Activated naive CD8-positive, alpha-beta T cell treated with anti-CD3 and anti-CD28 coated beads, Interleukin-2, amount 50 U/mL, for 16 hours (primary cell): ENCODE data around the gene CRY2.
"Not testable (repeated sequence)": the region's sequence is repeated elsewhere in the genome, so short reads cannot be mapped to it uniquely, and the experiment has no call there.

Experiments used
- DNase-seq: peaks from one replicate; pipeline ENCODE4 v3.0.0-alpha.2; 2020; ENCODE audit warnings: low read depth, low spot score

Gene CRY2

DNA sequence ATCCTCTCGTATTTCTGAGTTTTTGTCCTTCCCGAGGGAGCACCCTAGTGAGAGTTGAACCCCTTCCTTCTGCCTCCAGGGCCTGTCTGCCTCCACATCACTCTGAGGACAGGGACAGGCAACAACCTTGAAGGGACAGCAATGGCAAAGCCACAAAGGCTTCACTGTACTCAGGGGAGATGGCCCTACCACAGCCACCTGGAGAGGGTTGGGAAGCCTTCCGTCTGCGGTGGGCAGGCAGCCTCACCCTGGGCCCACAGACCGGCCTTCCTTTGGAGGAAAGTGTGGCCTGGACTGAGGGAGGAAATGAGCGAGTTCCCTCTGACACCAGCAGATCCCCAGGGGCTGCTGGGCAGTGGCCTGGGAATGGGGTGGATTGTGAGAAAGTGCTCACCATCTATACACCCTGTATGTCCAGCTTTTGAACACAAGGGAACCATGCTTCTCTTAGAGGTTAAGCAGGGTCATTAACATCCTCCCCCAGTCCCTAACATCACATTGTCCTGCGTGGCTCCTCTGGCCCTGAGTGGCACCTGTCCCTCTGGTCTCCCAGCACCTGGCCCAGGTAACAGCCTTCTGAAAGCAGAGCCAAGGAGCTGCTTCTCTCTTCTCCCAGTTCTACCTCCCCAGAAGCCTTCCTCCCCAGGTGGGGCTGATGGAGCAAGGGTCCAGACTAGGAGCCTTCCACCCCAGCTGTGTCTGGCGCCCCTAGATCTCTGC, 35.5 kb upstream of the CRY2 start:
- no peak for DNase-seq

DNA sequence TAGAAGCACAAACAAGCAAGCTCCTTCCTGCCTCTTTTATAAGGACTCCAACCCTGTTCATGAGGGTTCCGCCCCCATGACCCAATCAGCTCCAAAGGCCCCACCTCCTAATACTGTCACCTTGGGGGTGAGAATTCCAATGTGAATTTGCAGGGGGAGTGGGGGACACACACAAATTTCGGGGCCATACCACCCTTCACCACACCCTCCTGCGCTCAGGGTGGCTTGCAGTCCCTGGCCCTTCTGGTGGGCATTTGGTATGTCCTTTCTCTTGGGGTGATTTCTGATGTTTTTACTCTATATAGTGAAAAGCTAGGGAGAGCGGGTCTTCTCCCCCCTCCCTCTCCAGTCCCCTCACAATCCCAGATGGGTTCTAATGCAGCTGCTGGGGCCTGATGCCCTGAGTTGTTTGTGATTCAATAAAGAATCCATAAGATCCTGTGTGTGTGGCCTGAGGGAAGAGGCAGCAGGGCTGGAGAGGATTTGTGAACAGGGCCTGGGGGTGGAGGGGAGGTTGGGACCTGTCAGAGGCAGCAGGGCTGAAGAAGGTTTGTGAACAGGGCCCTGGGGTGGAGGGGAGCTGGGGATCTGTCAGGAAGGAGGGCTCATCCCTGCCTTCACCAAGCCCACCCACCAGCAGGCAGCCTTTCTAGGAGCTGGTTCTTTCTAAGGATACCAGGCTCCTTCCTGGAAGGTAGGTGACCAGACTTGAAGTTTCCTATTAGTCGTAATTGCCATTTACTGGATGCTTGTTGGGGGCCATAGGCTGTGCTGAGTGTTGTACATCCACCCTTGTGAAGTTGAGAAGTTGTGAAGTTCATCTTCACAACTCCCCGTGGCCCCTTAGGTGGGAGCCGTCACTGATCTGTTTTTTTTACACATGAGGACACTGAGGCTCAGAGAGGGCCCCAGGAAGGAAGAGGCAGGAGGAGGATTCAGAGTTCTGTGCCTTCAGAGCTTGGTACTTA, 34.4 kb upstream of the CRY2 start:
- no peak for DNase-seq

DNA sequence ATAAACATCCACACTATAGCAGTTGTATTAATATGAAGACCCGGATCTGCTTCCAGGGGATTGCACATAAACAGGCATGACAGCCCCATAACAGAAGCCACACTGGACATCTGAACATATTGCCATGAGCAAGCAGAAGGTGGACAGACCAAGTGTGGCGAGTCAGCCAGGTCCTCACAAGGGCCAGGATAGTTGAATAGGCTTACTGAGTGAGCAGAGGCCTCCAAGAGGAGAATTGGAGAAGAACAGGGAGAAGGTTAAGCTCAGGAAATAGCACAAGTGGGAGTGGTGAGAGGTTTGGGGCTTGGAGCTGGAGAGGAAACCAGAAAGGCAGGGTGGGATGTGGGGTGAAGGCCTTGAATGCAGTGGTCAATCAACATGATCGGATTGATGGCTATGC, 31.5 kb upstream of the CRY2 start:
- DNase-seq = no peak

DNA sequence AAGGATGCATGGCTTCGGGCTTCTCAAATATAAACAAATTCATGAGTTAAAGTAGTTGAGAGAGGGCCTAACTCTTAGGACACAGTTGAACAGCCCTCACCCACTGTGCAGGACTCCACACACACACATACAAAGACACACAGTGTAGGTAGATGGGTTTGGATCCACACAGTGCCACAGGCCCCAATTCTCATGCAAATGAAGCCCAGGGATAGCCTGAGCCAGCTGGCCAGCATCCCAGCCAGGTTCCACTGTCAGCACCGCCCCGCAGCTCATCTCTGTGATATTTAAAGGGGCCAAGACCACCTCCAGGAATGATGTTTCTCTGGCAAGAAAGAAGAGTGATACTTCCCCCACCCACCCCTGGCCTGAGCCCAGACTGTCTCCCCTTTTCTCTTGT, 30.7 kb upstream of the CRY2 start:
- DNase-seq = no peak

DNA sequence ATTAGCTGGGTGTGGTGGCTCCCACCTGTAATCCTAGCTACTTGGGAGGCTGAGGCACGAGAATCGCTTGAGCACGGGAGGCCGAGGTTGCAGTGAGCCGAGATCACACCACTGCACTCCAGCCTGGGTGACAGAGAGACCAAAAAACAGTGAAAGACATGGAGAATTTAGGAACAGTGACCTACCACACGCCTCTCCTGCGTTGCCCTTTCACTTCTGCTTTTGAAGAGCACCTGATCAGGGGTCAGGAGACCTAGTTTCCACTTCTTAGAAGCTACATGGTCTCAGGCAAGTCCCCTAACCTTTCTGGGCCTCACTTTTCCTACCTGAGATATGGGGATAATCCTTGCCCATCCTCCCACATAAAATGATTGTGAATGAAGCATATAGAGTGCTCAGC, 30.1 kb upstream of the CRY2 start:
- DNase-seq = no peak

DNA sequence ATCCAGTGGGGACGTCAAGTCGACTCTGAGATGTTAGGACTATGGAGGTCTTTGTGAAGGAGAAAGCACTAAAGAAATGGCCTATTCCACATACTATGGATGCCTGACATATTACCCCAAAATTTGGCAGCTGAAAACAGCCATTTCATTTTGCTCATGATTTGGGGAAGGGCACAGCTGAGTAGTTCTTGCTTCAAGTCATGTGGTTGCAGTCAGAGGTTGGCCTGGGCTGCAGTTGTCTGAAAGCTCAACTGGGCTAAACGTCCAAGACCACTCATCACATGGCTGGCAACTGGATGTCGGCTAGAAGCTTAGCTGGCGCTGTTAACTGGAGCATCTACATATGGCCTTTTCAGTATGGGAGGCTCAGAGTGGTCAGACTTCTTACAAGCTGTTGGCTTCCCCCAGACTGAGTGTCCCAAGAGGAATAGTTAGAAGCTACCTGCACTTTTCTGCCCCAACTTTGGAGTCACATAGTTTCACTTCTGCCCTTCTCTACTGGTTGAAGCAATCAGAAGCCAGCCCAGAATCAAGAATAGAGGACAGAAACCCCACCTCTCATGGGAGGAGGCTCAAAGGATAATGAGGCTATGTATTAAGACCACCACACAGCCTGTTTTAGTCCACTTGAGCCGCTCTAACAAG, 28.2 kb upstream of the CRY2 start:
- DNase-seq = no peak

DNA sequence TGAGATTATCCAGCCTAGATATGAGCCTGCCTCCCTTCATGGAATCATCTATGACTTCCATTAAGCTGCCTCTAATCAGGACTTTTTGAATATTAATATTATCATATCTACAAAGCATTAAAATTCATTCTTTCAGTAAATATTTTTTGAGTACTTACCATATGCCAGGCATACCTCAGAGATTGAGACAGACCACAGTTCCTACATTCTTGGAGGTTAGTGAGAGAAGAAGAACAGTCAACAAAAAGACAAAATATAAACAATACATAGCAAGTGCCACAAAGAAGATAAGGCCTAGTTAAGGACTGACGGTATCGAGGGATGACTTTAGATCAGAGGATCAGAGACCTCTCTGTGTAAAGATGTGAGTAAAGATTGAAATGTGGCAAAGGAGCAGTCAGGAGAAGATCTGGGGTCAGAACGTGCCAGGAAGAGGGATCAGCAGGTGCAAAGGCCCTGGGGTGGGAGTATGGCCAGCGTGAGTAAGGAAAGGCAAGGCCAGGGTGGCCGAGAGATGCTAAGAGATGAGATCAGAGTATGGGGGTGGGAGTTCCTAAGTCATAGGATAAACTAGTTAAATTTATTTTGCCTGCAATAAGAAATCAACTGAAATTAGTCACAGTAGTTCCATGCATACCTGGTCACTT, 26.9 kb upstream of the CRY2 start:
- DNase-seq = no peak

DNA sequence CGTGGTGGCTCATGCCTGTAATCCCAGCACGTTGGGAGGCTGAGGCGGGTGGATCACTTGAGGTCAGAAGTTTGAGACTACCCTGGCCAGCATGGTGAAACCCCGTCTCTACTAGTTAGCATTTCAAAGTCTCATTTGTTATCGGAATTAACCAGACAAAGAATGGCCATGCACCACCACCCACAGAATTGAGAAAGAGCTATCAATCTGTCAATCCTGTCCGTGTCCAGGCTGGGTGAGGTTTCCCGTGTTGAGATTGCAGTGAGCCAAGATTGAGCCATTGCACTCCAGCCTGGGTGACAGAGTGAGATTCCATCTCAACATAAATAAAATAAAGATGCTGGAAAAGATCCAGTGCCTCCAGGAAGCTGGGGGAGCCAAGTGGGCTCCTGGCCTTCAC, 20.8 kb upstream of the CRY2 start:
- DNase-seq = not testable (repeated sequence)

DNA sequence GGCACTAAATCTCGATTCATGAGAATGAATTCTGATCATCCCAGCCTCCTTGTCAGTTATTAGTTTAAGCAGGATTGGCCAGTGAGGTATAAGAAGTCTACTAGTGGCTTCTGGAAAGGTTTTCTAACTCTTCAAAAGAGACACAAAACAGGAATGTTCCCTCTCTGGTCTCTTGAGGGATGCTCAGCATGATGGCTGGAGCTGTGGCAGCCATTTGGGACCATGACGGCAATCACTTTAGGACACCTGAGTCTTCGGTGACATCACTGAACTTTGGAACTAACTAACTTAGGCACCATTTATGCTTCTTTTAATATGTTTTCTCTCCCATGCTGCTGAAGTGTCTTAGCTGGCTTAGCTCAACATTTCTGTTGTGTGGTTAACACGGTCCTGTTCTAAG, 20.2 kb upstream of the CRY2 start:
- no peak for DNase-seq

DNA sequence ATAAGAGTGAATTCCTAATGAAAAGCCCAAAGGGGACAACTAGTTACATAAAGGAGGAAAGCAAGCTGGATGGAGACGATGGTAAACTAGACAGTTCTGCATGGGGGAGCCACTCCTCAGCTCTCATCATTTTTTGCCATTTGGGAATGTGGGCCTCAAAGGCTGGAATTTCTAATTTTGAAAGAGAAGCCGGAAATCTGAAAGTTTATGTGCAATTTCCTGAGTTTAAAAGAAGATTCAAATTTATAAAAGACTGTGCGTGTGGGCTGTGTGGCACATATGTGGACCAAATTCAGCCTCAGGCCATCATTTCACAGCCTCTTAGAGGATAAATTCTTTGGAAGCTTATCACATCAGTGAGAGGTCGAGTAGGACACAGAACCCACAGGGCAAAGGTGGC, 18.3 kb upstream of the CRY2 start:
- DNase-seq = no peak

DNA sequence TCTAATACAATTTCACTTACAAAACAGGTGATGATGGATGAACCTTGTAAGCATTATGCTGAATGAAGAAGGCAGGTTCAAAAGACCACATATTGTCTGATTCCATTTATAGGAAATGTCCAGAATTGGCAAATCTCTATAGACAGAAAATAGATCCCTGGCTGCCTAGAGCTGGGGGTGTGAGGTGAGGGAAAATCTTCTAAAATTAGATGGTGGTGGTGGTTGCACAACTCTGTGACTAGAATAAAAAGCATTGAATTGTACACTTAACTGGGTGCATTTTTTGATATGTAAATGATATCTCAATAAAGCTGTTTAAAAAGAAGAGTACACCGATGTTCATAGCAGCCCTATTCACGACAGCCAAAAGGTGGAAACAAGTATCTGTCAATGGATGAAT, 16.7 kb upstream of the CRY2 start:
- DNase-seq = no peak

DNA sequence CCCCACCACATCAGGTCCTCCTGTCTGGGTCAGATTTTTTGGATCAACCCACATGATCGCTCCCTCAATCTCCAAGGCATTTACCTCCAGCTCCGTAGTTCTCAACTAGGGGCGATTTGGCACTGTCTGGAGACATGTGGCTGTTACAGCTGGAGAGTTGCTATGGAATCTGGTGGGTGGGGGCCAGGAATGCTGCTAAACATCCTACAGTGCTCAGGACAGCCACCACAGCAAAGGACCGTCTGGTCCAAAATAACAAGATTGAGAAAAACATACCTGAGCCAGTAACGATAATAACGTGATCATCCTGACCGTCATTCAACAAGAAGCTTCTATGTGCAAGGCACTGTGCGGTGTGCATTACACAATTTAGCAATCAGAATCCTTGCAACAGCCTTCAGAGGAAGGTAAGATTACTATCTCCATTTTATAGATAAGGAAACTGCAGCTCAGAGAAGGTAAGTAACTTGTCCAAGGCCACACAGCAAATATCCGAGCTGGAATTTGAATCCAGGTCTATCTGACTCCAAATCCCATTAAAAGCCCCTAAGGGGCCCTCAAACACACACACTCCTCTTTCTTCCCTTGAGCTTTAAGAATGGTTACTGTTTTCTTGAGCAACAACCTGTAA, 14.3 kb upstream of the CRY2 start:
- DNase-seq = no peak

DNA sequence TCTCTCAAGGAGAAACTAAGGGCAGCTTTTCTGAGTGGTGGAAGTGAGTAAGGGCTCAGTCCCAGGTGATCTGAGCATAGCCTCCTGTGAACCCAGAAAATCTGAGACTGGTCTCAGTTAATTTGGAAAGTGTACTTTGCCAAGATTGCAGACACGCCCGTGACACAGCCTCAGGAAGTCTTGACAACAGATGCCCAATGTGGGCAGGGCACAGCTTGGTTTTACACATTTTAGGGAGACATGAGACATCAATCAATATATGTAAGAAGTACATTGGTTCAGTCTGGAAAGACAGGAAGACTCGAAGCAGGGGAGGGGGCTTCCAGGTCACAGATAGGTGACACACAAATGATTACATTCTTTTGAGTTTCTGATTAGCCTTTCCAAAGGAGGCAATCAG, 13.5 kb upstream of the CRY2 start:
- DNase-seq = no peak

DNA sequence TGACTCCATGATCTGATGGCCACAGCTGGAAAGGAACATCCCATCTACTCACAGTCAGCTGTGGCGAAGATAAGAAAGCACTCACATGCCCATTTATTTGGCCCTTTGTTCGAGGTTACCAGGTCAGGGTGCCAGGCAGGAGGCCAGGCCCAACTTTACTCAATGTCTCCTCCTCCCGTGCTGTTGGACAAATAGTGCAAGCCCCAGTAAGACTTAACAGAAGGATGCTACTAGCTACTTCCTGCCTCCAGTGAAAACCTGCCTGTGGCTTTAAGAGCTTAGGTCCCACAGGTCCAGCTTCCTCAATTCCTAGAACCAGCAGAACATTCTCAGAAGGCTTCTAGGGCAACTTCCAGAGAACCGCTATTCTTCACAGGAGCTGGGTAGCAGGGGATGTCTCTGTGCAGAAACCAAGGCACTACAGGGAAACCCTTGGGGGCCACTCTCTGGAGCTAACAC, 12.9 kb upstream of the CRY2 start:
- DNase-seq = no peak

DNA sequence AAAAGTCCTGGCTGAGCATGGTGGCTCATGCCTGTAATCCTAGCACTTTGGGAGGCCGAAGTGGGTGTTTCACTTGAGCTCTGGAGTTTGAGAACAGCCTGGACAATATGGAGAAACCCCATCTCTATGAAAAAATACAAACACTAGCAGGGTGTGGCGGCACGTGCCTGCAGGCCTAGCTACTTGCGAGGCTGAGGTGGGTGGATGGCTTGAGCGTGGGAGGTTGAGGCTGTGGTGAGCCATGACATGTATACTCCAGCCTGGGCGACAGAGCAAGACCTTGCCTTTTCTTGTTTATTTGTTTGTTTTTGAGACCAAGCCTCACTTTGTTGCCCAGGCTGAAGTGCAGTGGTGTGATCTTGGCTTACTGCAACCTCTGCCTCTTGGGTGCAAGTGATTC, 8.1 kb upstream of the CRY2 start:
- no peak for DNase-seq

DNA sequence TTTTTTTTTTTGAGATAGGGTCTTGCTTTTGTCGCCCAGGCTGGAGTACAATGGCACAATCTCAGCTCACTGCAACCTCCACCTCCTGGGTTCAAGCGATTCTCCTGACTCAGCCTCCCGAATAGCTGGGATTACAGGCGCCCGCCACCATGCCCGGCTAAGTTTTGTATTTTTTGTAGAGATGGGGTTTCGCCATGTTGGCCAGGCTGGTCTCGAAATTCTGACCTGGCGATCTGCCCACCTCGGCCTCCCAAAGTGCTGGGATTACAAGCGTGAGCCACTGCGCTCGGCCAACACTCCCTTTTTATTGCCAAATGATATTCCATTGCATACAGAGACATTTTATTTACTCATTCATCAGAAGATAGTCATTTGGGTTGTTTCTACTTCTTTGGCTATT, 7.0 kb upstream of the CRY2 start:
- not testable (repeated sequence) for DNase-seq

DNA sequence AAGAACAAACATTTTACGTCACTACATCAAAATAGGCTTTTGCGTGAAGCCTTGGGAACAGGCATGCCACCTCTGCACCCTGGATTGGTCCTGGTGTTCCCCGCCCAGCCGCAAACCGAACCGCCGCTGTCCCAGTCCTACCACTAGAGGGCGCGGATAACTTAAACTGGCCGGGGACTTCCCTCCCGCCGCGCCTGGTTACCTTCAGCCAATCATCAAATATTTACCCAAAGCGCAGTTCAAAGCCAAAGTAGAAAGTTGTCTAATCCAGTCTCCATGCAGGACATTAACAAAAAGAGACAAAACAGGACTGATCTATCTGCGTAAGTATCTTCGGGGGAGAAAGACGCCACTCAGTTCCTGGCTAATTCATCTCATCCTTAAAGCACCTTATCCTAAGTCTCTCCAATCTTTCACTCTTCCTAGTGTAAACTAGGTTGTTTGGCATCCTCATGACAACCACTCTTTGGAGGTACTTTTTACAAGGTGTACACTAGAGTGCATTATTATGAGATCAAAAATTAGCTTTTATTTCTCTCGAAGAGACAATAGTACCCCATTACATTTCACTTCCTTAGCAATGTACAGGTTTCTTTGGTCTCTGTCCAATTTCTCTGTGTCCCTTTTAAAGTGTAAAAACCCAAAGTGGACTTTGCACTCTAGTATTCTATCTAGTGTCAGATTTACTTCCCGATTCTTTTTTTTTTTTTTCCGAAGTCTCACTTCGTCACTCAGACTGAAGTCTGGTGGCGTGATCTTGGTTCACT, 3.9 kb upstream of the CRY2 start:
- DNase-seq = peak; percentile 75

DNA sequence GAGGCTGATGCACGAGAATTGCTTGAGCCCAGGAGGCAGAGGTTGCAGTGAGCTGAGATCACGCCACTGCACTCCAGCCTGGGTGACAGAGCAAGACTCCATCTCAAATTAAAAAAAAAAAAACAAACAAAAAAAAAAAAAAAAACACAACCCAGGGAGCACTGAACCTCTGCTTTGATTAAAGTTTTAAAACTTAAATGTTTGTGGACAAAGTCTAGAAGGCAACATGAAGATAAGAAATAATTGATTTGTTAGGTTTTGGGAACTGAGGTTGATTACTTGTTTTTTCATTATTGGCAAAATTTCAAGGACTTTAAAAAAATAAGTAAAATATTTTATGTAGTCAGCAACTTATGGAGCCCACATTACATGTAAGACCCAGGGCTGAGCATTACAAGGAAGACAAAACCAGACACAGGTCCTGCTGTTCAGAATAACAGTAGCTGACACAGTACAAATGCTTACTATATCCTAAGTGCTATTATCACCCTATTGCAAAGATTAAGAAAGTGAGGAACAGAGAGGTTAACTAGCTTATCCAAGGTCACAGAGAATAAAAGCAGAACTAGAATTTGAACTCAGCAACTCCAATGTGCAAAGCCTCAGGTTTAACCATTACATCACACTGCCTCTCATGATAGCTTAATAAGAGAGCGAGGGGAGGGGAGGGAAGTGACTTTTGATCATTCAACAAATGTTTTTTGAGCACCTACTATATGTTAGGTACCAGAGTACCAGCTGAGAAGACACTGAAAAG, 2.3 kb upstream of the CRY2 start:
- DNase-seq = no peak

DNA sequence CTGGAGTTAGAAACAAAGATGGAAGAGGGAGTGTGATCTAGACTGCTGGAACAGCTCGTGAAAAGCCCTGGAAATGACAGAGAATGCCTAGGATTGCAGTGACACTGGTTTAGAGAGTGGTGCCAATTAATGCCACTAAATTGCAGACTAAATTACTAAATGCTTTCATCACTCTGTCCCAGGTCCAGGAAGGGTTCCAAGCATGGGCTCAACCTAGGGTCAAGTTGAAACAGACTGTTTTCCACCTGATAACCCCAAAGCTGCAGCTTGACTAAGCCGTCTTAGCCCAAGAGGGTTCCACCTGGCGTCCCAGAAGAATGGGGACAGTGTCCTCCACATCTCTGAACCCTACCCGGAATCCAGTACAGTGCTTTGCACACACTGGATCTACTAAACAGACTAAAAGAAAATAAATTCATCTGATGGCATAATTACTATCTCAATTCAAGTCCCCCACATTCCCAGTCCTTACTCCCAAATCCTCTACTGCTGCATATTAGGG, 1.1 kb upstream of the CRY2 start:
- DNase-seq = no peak

DNA sequence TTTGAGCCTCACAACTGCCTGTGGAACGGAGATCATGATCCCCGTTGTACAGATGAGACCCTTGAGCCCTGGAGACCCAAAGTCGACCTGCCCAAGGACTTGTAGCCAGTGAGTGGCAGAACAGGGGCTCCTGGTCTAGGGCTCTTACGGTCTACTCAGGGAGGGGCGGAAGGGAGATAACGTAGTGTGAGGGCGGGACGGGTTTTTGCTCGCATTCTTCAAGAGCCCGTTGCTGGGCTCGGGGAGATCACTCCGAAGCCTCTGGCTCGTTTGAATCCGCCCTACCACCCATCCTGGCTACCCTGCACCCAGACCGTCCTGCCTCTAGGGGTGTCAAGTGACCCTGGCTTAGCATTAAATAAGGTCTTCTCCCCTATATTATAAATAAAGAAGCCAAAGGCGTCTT, 639 bp downstream of the CRY2 start:
- no peak for DNase-seq
